Measurements from ENCODE around the gene LMBR1. TPM values are rescaled to one million over a fixed set of nuclear protein-coding genes. Genes with fewer than 3 reads are reported as not detected.

LMBR1 gene
- total and polyA plus RNA-seq, 2 donors (not counting 3 experiments of a cell fraction or from before 2014, with no cell fraction given) = 14.0 to 72.9 TPM

DNA sequence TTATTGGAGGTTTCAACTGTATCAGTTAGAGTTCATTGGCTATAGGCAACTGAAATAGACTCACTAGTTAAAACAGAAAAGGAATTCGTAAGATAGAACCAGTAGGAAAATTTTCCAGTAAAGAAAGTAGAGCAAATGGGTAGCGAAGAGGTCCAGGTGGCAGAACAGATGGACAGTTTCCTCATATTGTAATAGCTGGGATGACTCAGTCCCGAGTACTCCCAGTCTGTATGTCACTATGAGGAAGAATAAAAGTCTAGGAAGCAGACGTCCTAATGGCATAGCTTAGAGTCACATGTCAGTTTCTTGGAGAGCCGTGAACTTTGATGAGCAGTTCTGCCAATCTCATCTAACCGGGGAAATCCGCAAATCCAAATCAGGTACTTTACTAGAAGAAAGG is 157.1 kb downstream of the LMBR1 start:
- H3K4me2 ChIP-seq (ENCODE audit: insufficient read depth, low read length) = no peak overlapping the region
- no peaks in the 10 kb centered on the region for H3K79me2 ChIP-seq (ENCODE audit: control insufficient read depth, insufficient read depth, low read length)
- no peak overlapping the region for H3K27ac ChIP-seq (ENCODE audit: insufficient read depth, low read depth, low read length)
- no TSS peak for BruUV-seq (replicated peaks)
- TF ChIP-seq POLR2A (IDR thresholded peaks at IDR 0.05; ENCODE audit: low read depth, low read length) (no peak), FOS (IDR thresholded peaks at IDR 0.05; ENCODE audit: borderline replicate concordance, insufficient read depth, low read length) (peak; percentile 46), GATA2 (IDR thresholded peaks at IDR 0.05; ENCODE audit: insufficient read depth, insufficient read length, low read depth, low read length) (no peak)
- H2AFZ ChIP-seq (ENCODE audit: low read depth, low read length) = no peak overlapping the region
- no peaks in the 10 kb centered on the region for H4K20me1 ChIP-seq (replicated peaks; ENCODE audit: control insufficient read depth, extremely low read depth, insufficient read depth, low read length)
- POLR2A ChIA-PET = no interaction called here
- H3K36me3 ChIP-seq (ENCODE audit: control insufficient read depth in 2 of 2, extremely low read depth in 1 of 2, insufficient read depth in 2 of 2, low read length in 2 of 2) = no peaks in the 10 kb centered on the region
- no peak overlapping the region for H3K4me3 ChIP-seq (replicated peaks in 1 of 3; ENCODE audit: insufficient read depth in 1 of 3, low read depth in 1 of 3, low read length in 3 of 3)
- CTCF ChIA-PET = interaction anchor here (0.7 to 2.3 kb wide), 4 partner anchors 10 to 16 kb away, joined by 3 to 7 read pairs (median 4); no protein-coding TSS in a partner anchor
- no peaks in the 10 kb centered on the region for H3K9me1 ChIP-seq (replicated peaks; ENCODE audit: control insufficient read depth, extremely low read depth, insufficient read depth, low read length)
- dilution Hi-C loops (cut with MboI; ENCODE audit: extremely low pct_ligation_motif_present, low sequenced_read_pairs) (no loop called here), intact Hi-C loops (cut with micrococcal nuclease) (no loop called here)
- no peaks in the 10 kb centered on the region for H3K27me3 ChIP-seq (ENCODE audit: control insufficient read depth in 2 of 2, insufficient read depth in 2 of 2, low read length in 2 of 2)
- no peak overlapping the region for H3K9ac ChIP-seq (replicated peaks; ENCODE audit: extremely low read depth, insufficient read depth, low read length)
- DNase-seq (ENCODE audit: low read depth, low spot score) = peak; percentile 43
- no peaks in the 10 kb centered on the region for H3K4me1 ChIP-seq (ENCODE audit: control insufficient read depth, extremely low read depth, insufficient read depth, low read length)
- FAIRE-seq = peak; percentile 69
- H3K9me3 ChIP-seq (replicated peaks; ENCODE audit: control insufficient read depth, insufficient read depth, low read length) = no peaks in the 10 kb centered on the region

DNA sequence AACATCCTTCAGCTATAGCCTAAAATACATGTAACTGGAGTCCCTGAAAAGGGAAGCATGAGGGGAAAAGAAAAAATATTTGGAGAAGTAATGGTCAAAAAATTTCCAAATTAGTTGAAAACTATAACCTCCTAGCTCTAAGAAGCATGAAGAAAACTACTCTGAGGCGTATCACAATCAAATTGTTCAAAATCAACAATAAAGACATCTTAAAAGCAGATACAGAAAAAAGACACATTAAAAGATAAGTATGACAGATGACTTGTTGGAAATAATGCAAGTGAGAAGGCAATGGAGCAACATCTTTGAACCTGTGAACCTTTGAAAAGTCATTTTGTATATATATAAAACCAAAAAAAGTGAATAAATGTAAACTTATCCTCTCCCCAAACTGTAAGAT is 159.3 kb downstream of the LMBR1 start:
- Histone ChIP-seq H2AFZ (ENCODE audit: low read depth, low read length) (no peak overlapping the region), H3K9ac (replicated peaks; ENCODE audit: extremely low read depth, insufficient read depth, low read length) (no peak overlapping the region), H3K36me3 (ENCODE audit: control insufficient read depth in 2 of 2, extremely low read depth in 1 of 2, insufficient read depth in 2 of 2, low read length in 2 of 2) (no peaks in the 10 kb centered on the region), H3K4me2 (ENCODE audit: insufficient read depth, low read length) (no peak overlapping the region), H3K9me3 (replicated peaks; ENCODE audit: control insufficient read depth, insufficient read depth, low read length) (no peaks in the 10 kb centered on the region), H3K79me2 (ENCODE audit: control insufficient read depth, insufficient read depth, low read length) (no peaks in the 10 kb centered on the region), H3K27me3 (ENCODE audit: control insufficient read depth in 2 of 2, insufficient read depth in 2 of 2, low read length in 2 of 2) (no peaks in the 10 kb centered on the region), H3K9me1 (replicated peaks; ENCODE audit: control insufficient read depth, extremely low read depth, insufficient read depth, low read length) (no peaks in the 10 kb centered on the region), H4K20me1 (replicated peaks; ENCODE audit: control insufficient read depth, extremely low read depth, insufficient read depth, low read length) (no peaks in the 10 kb centered on the region), H3K4me1 (ENCODE audit: control insufficient read depth, extremely low read depth, insufficient read depth, low read length) (no peaks in the 10 kb centered on the region), H3K4me3 (replicated peaks in 1 of 3; ENCODE audit: insufficient read depth in 1 of 3, low read depth in 1 of 3, low read length in 3 of 3) (no peak overlapping the region), H3K27ac (ENCODE audit: insufficient read depth, low read depth, low read length) (no peak overlapping the region)
- BruUV-seq (replicated peaks) = no TSS peak
- dilution Hi-C loops (cut with MboI; ENCODE audit: extremely low pct_ligation_motif_present, low sequenced_read_pairs) = no loop called here
- TF ChIP-seq MYC (IDR thresholded peaks at IDR 0.05; ENCODE audit: low read depth, low read length) (no peak), POLR2A (IDR thresholded peaks at IDR 0.05; ENCODE audit: low read depth, low read length) (no peak), GATA2 (IDR thresholded peaks at IDR 0.05; ENCODE audit: insufficient read depth, insufficient read length, low read depth, low read length) (no peak), POLR2AphosphoS5 (IDR thresholded peaks at IDR 0.05; ENCODE audit: insufficient read depth, low read depth, low read length) (no peak), JUN (IDR thresholded peaks at IDR 0.05; ENCODE audit: borderline replicate concordance, insufficient read depth, insufficient read length, low read depth) (no peak), FOS (IDR thresholded peaks at IDR 0.05; ENCODE audit: borderline replicate concordance, insufficient read depth, low read length) (no peak)
- TF ChIP-seq, protein P1, sequence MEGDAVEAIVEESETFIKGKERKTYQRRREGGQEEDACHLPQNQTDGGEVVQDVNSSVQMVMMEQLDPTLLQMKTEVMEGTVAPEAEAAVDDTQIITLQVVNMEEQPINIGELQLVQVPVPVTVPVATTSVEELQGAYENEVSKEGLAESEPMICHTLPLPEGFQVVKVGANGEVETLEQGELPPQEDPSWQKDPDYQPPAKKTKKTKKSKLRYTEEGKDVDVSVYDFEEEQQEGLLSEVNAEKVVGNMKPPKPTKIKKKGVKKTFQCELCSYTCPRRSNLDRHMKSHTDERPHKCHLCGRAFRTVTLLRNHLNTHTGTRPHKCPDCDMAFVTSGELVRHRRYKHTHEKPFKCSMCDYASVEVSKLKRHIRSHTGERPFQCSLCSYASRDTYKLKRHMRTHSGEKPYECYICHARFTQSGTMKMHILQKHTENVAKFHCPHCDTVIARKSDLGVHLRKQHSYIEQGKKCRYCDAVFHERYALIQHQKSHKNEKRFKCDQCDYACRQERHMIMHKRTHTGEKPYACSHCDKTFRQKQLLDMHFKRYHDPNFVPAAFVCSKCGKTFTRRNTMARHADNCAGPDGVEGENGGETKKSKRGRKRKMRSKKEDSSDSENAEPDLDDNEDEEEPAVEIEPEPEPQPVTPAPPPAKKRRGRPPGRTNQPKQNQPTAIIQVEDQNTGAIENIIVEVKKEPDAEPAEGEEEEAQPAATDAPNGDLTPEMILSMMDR (IDR thresholded peaks at IDR 0.05; ENCODE audit: extremely low read depth in 1 of 2, insufficient read depth in 1 of 2, low read depth in 1 of 2, low read length in 2 of 2) = no peak
- TF ChIP-seq, protein P2, sequence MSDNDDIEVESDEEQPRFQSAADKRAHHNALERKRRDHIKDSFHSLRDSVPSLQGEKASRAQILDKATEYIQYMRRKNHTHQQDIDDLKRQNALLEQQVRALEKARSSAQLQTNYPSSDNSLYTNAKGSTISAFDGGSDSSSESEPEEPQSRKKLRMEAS (IDR thresholded peaks at IDR 0.05; ENCODE audit: insufficient read depth, insufficient read length) = no peak
- FAIRE-seq (no peak), DNase-seq (ENCODE audit: low read depth, low spot score) (no peak)
- intact Hi-C loops (cut with micrococcal nuclease) = loop anchor here (1.0 kb wide), 1 partner anchor 42 kb away; no protein-coding TSS in a partner anchor
- ChIA-PET POLR2A (no interaction called here), CTCF (no interaction called here)

Measured in endothelial cell of umbilical vein (primary cell).